H1 (cell line): ENCODE data around the gene PRR3. TPM values are rescaled to one million over a fixed set of nuclear protein-coding genes. Genes with fewer than 3 reads are reported as not detected.

Experiments
- CTCF ChIA-PET: fragments of 300-600 bp; sonication (Branson Sonifier 250); formaldehyde crosslinking; loops from one replicate; lab custom pipeline; 2021; ENCODE audit not compliant: partially characterized antibody; lab: Charles Lee
- POLR2A ChIA-PET: fragments of 300-600 bp; sonication (Branson Sonifier 250); formaldehyde crosslinking; loops from one replicate; lab custom pipeline; 2021; ENCODE audit warnings: inconsistent platforms; ENCODE audit not compliant: partially characterized antibody; lab: Charles Lee
- DNase-seq, 2 experiments: peaks; one replicate each; pipeline versions ENCODE4 v3.0.0 to v3.0.0-alpha.2; 2010 to 2022; ENCODE audit warnings: low spot score in 2 of 2, low read depth in 1 of 2, mixed read lengths in 1 of 2
- FAIRE-seq: peaks from 2 replicates; lab custom pipeline; 2011; peaks lifted over from hg19 to GRCh38; lab: Jason Lieb, UNC
- H2AFZ ChIP-seq: 2 replicates; pipeline ENCODE4 v1.8.1; 2012; ENCODE audit warnings: low read length, inconsistent platforms
- H2AK5ac ChIP-seq: 2 replicates; pipeline ENCODE4 v1.6.1; 2013; ENCODE audit warnings: low read depth, low read length
- H2BK120ac ChIP-seq: replicated peaks from 2 replicates; pipeline ENCODE3; 2013; ENCODE audit warnings: low read depth, low read length, inconsistent platforms
- H2BK12ac ChIP-seq: 2 replicates; pipeline ENCODE4 v1.6.1; 2013; ENCODE audit warnings: low read depth, low read length
- H2BK15ac ChIP-seq: 2 replicates; pipeline ENCODE4 v1.6.1; 2013; ENCODE audit warnings: low read length
- H2BK20ac ChIP-seq: 2 replicates; pipeline ENCODE4 v1.6.1; 2013; ENCODE audit warnings: low read length
- H2BK5ac ChIP-seq: 2 replicates; pipeline ENCODE4 v1.6.1; 2013; ENCODE audit warnings: low read depth, low read length
- H3K14ac ChIP-seq: 2 replicates; pipeline ENCODE4 v1.6.1; 2013; ENCODE audit warnings: inconsistent platforms; ENCODE audit not compliant: insufficient read length
- H3K18ac ChIP-seq: 2 replicates; pipeline ENCODE4 v1.6.1; 2013; ENCODE audit warnings: low read length; ENCODE audit errors: extremely low read depth
- H3K23ac ChIP-seq: 2 replicates; pipeline ENCODE4 v1.6.1; 2013; ENCODE audit warnings: inconsistent platforms; ENCODE audit not compliant: insufficient read length
- H3K23me2 ChIP-seq: 2 replicates; pipeline ENCODE4 v1.6.1; 2013; ENCODE audit warnings: low read depth, low read length
- H3K27ac ChIP-seq: 2 replicates; pipeline ENCODE4 v1.6.1; 2011; ENCODE audit warnings: low read depth, low read length, inconsistent platforms
- H3K27me3 ChIP-seq, 4 experiments: replicated peaks in 1 of 4; 1 replicate in 1 of 4; 2 replicates in 3 of 4; pipeline versions ENCODE4 v1.6.1 to v1.8.1; 2011 to 2013; ENCODE audit warnings: low read length in 3 of 4, mild to moderate bottlenecking in 3 of 4, inconsistent platforms in 2 of 4, mixed read lengths in 2 of 4, moderate library complexity in 1 of 4; ENCODE audit not compliant: control insufficient read depth in 3 of 4, insufficient read depth in 3 of 4; ENCODE audit errors: extremely low read depth in 1 of 4
- H3K36me3 ChIP-seq, 4 experiments: 2 replicates each; pipeline versions ENCODE4 v1.6.1 to v1.8.1; 2011 to 2013; ENCODE audit warnings: mild to moderate bottlenecking in 4 of 4, low read length in 3 of 4, moderate library complexity in 2 of 4, control low read depth in 1 of 4, inconsistent platforms in 1 of 4; ENCODE audit not compliant: insufficient read depth in 4 of 4, control insufficient read depth in 2 of 4
- H3K4ac ChIP-seq: replicated peaks from 2 replicates; pipeline ENCODE3; 2013; ENCODE audit warnings: low read length, low read depth, mixed read lengths, inconsistent platforms; ENCODE audit not compliant: insufficient read length
- H3K4me1 ChIP-seq, 4 experiments: replicated peaks in 1 of 4; 1 replicate in 1 of 4; 2 replicates in 3 of 4; pipeline versions ENCODE4 v1.6.1 to v1.8.1; 2011 to 2013; ENCODE audit warnings: low read length in 3 of 4, inconsistent platforms in 2 of 4, mixed read lengths in 1 of 4; ENCODE audit not compliant: insufficient read depth in 4 of 4, control insufficient read depth in 3 of 4
- H3K4me2 ChIP-seq, 2 experiments: 2 replicates each; pipeline versions ENCODE4 v1.6.1 to v1.8.1; 2011 to 2013; ENCODE audit warnings: low read depth in 2 of 2, low read length in 2 of 2, control low read depth in 1 of 2, inconsistent platforms in 1 of 2, mild to moderate bottlenecking in 1 of 2; ENCODE audit not compliant: insufficient read depth in 1 of 2
- H3K4me3 ChIP-seq, 4 experiments: fragments of 200-600, 300-600 bp in 1 of 4; sonication (generic), shearing (Covaris generic), sonication (Bioruptor Twin) in 1 of 4; 2 replicates each; pipeline versions ENCODE4 v1.5.1 to v1.8.1; 2011 to 2016; ENCODE audit warnings: low read length in 4 of 4, low read depth in 3 of 4, control low read depth in 2 of 4, inconsistent platforms in 2 of 4, mild to moderate bottlenecking in 2 of 4, mixed read lengths in 1 of 4, moderate library complexity in 1 of 4; ENCODE audit not compliant: insufficient read depth in 2 of 4; ENCODE audit errors: extremely low read depth in 1 of 4
- H3K56ac ChIP-seq: replicated peaks from 2 replicates; pipeline ENCODE3; 2013; ENCODE audit warnings: low read depth, mild to moderate bottlenecking, mixed read lengths, low read length, inconsistent platforms; ENCODE audit not compliant: insufficient read length
- H3K79me1 ChIP-seq: 2 replicates; pipeline ENCODE4 v1.6.1; 2013; ENCODE audit warnings: low read depth, low read length, control low read depth
- H3K79me2 ChIP-seq, 2 experiments: 2 replicates each; pipeline versions ENCODE4 v1.6.1 to v1.8.1; 2012 to 2013; ENCODE audit warnings: low read length in 2 of 2, mild to moderate bottlenecking in 2 of 2, inconsistent platforms in 1 of 2; ENCODE audit not compliant: insufficient read depth in 2 of 2, control insufficient read depth in 1 of 2
- H3K9ac ChIP-seq, 4 experiments: replicated peaks in 1 of 4; 1 replicate in 1 of 4; 2 replicates in 3 of 4; pipeline versions ENCODE4 v1.6.1 to v1.8.1; 2011 to 2013; ENCODE audit warnings: low read depth in 3 of 4, low read length in 3 of 4, control low read depth in 2 of 4, mild to moderate bottlenecking in 2 of 4, moderate library complexity in 2 of 4, inconsistent platforms in 1 of 4; ENCODE audit errors: extremely low read depth in 1 of 4
- H3K9me3 ChIP-seq, 2 experiments: 2 replicates each; pipeline versions ENCODE4 v1.6.1 to v1.8.1; 2012 to 2013; ENCODE audit warnings: mild to moderate bottlenecking in 2 of 2, moderate library complexity in 2 of 2, control low read depth in 1 of 2, inconsistent platforms in 1 of 2, low read depth in 1 of 2, low read length in 1 of 2, mixed read lengths in 1 of 2; ENCODE audit not compliant: insufficient read depth in 2 of 2
- H4K20me1 ChIP-seq, 2 experiments: replicated peaks in 1 of 2; 2 replicates each; pipeline versions ENCODE3 to v1.8.1; 2011 to 2013; ENCODE audit warnings: inconsistent platforms in 2 of 2, low read length in 2 of 2, mild to moderate bottlenecking in 1 of 2; ENCODE audit not compliant: insufficient read depth in 2 of 2, control insufficient read depth in 1 of 2
- H4K5ac ChIP-seq: 2 replicates; pipeline ENCODE4 v1.6.1; 2013; ENCODE audit warnings: low read length, low read depth, mixed read lengths, inconsistent platforms; ENCODE audit not compliant: insufficient read length
- H4K8ac ChIP-seq: 2 replicates; pipeline ENCODE4 v1.8.0; 2013; ENCODE audit warnings: mild to moderate bottlenecking, moderate library complexity, low read length, inconsistent platforms; ENCODE audit not compliant: insufficient read depth; ENCODE audit errors: extremely low read depth
- H4K91ac ChIP-seq: replicated peaks from 2 replicates; pipeline ENCODE3; 2013; ENCODE audit warnings: low read length, mixed read lengths, inconsistent platforms; ENCODE audit not compliant: insufficient read length
- KDM5A ChIP-seq: fragments of 200-600 bp; IDR thresholded peaks from 2 replicates; pipeline ENCODE4 v1.7.1; 2012; ENCODE audit warnings: mild to moderate bottlenecking, low read length, inconsistent platforms, mixed read lengths
- POLR2A ChIP-seq, 2 experiments: IDR thresholded peaks; 1 replicate in 1 of 2; 2 replicates in 1 of 2; pipeline ENCODE4 v1.6.1; 2011; ENCODE audit warnings: low read depth in 2 of 2, low read length in 2 of 2, mild to moderate bottlenecking in 2 of 2; ENCODE audit errors: control extremely low read depth in 1 of 2
- WGBS, 2 experiments: shearing (Covaris generic) in 1 of 2; methylation state at CpG; one replicate each; pipeline versions ENCODE4 v1.1.6 to v1.1.7; 2013 to 2015; ENCODE audit warnings: low lambda C conversion rate in 2 of 2, mixed read lengths in 2 of 2, inconsistent platforms in 1 of 2, low coverage in 1 of 2, missing lambda C conversion rate in 1 of 2; ENCODE audit not compliant: insufficient replicate concordance in 2 of 2, insufficient coverage in 1 of 2, insufficient read length in 1 of 2; ENCODE audit errors: extremely low coverage in 1 of 2, missing lambda C conversion rate in 1 of 2; 5-methylcytosine and 5-hydroxymethylcytosine counted together
- polyA plus RNA-seq, 7 experiments: library from polyadenylated mRNA; depleted of rRNA in 3 of 7; stranded (reverse) in 5 of 7; unstranded in 2 of 7; fragments of >200 nt in 5 of 7; fragments of 200-250 nt in 2 of 7; gene quantifications; 1 replicate in 5 of 7; 2 replicates in 1 of 7; 4 replicates in 1 of 7; pipeline versions ENCODE4 v1.2.1 to v1.2.3, GENCODE V29; 2011 to 2013; ENCODE audit warnings: missing spikeins in 2 of 7, mixed read lengths in 2 of 7
- total RNA-seq: library from RNA; stranded (reverse); fragmentation: NEBNext Ultra II Directional; extraction: Animal tissue kit (Norgen Biotek cat#: 25700); gene quantifications from 2 replicates; pipeline ENCODE4 v1.2.1, GENCODE V29; 2021

Gene PRR3
- total and polyA plus RNA-seq, 2 of the 8 experiments (the other 6 are each of a cell fraction or from before 2014, with no cell fraction given): 10.5 to 24.2 TPM

DNA sequence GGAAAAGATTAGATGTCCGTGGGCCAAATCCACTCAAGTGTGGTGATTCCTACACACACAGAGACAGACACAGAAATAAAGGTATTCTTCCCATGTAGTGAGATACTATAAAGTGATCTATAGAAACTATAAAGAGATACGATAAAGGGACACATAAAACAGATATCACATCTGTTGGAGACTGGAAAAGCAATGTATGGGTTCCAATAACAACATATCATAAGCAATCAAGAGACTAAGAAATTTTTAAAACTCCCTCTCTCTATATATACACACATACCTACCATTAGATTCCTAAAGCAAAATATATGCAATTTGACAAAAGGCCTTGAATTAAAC lies 54.7 kb downstream of the PRR3 start:
- H3K4me1 ChIP-seq: peaks cover 0 to 6% (median 3%) of the 10 kb centered on the region in 4 experiments; a peak in 4 of 7 replicates
- no peaks in the 10 kb centered on the region for H3K9me3 ChIP-seq
- no peaks in the 10 kb centered on the region for H3K27me3 ChIP-seq
- H3K79me1 ChIP-seq: peaks cover 8% of the 10 kb centered on the region; the same call in 1 of the 2 replicates
- H4K5ac ChIP-seq: no peak overlapping the region
- H3K14ac ChIP-seq: no peak overlapping the region
- peaks cover 18 to 71% (median 38%) of the 10 kb centered on the region in 4 experiments for H3K36me3 ChIP-seq
- no peak overlapping the region for H3K18ac ChIP-seq
- no peak overlapping the region for H2AFZ ChIP-seq
- H2AK5ac ChIP-seq: no peak overlapping the region
- no peak overlapping the region; a peak in 1 of 4 replicates for H3K4me2 ChIP-seq
- H3K4ac ChIP-seq: no peak overlapping the region
- H2BK15ac ChIP-seq: no peak overlapping the region
- H4K20me1 ChIP-seq: peaks cover 6% of the 10 kb centered on the region in 2 experiments
- H4K8ac ChIP-seq: no peak overlapping the region
- no peak overlapping the region for H3K9ac ChIP-seq
- WGBS, 2 experiments: 85% methylated on average over 2 of the region's 2 CpGs; no CpG with 5 or more reads in 1 of the 2 experiments
- no peak overlapping the region for H2BK120ac ChIP-seq
- H3K23ac ChIP-seq: no peak overlapping the region
- peak in 1 of 2 experiments; percentile 58; a peak in 2 of 3 replicates for TF ChIP-seq POLR2A (IDR thresholded peaks at IDR 0.05; ENCODE audit: control extremely low read depth in 1 of 2, low read depth in 2 of 2, low read length in 2 of 2)
- no peak for TF ChIP-seq KDM5A
- H2BK20ac ChIP-seq: no peak overlapping the region
- FAIRE-seq (no peak), DNase-seq (no peak)
- no peak overlapping the region for H4K91ac ChIP-seq
- peaks cover 10% of the 10 kb centered on the region for H3K23me2 ChIP-seq
- no peak overlapping the region for H3K27ac ChIP-seq
- H3K56ac ChIP-seq: no peak overlapping the region
- H3K79me2 ChIP-seq: peaks cover 4 to 57% of the 10 kb centered on the region in 2 experiments; a peak in 3 of 4 replicates
- CTCF ChIA-PET: interaction anchor here (1.0 to 2.4 kb wide), 6 partner anchors 13 to 130 kb away, joined by 3 to 17 read pairs (median 6); partner anchors contain the start of gene DHX16
- H2BK12ac ChIP-seq: no peak overlapping the region
- POLR2A ChIA-PET: interaction anchor here (1.2 to 4.8 kb wide), 13 partner anchors 15 to 111 kb away, joined by 3 to 443 read pairs (median 27); partner anchors contain the start of genes ABCF1, ATAT1, C6orf136 and GNL1
- no peak overlapping the region for H3K4me3 ChIP-seq
- no peak overlapping the region for H2BK5ac ChIP-seq
